Lower leg skin (tissue), 4 donors: ENCODE results near the gene PITPNC1. TPM values are rescaled to one million over a fixed set of nuclear protein-coding genes. Genes with fewer than 3 reads are reported as not detected.
"Not testable (repeated sequence)": the region's sequence is repeated elsewhere in the genome, so short reads cannot be mapped to it uniquely, and the experiment has no call there.

Experiments
- DNase-seq, 2 donors: peaks; one replicate each; pipeline ENCODE4 v3.0.0-alpha.2; 2019; ENCODE audit warnings: low spot score in 2 of 2
- H3K4me3 ChIP-seq: fragments of 200-600 bp; sonication (generic); 2 replicates; pipeline ENCODE4 v1.5.1; 2017; ENCODE audit warnings: mild to moderate bottlenecking, low read depth; ENCODE audit not compliant: poor library complexity, severe bottlenecking
- CTCF ChIP-seq, 3 donors: fragments of 450-650 bp; IDR thresholded peaks; one replicate each; pipeline ENCODE4 v1.5.1; 2016; ENCODE audit warnings: antibody characterized with exemption in 3 of 3, mild to moderate bottlenecking in 3 of 3, moderate library complexity in 2 of 3
- POLR2A ChIP-seq, 2 donors: fragments of 450-650 bp; IDR thresholded peaks; one replicate each; pipeline ENCODE4 v1.6.1; 2016 to 2017; ENCODE audit warnings: antibody characterized with exemption in 2 of 2, mild to moderate bottlenecking in 1 of 2, moderate library complexity in 1 of 2
- WGBS, 2 donors: methylation state at CpG; one replicate each; pipeline ENCODE4 v1.1.5; 2018; 5-methylcytosine and 5-hydroxymethylcytosine counted together
- intact Hi-C: fragments of 100-400 bp; cut with DNase I; formaldehyde crosslinking; loops from one replicate; pipeline ENCODE4 v1.15.0; 2023; ENCODE audit warnings: low total_unique reads
- total RNA-seq, 4 donors: library from RNA; depleted of rRNA; stranded (reverse); fragments of >200 nt; gene quantifications; one replicate each; pipeline ENCODE4 v1.1.0, GENCODE V29; 2016

Gene PITPNC1
- total RNA-seq, 4 donors from 2014 or later, result 1.7 to 8.2 (median 4.6) TPM

DNA sequence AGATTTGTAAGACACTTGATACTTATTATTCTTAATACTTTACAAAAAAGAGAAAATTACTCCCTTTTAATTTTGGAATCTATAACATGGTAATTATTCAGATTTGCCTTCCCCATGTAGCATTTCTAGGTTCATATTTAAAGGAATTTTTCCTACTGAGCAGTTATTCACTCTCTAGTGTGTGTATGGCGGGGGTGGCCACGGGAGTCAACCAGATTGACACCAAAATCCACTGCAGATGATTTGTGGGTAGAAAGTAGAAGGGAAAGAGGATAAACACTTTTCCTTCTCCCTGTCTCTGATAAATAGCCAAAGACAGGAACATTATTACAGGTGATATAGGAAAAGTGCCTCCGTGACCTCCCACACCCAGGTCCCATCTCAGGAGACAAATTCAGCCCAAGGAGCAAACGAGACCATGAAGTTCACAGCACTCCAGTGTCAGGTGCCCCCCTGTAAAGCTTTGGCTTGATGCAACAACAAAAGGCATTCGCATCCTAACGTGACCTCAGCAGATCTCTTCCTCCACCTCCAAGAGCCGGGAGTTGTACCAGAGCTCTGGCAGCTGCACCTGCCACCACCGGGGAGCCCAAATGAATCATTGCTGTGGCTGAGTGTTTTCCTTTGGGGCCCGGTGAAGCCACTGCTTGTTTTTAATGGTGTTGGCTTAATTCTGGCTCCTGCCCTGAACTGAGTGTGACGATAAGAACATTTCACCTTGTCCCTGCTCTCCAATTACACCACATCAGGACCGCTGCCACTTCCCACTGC is 248.0 kb downstream of the PITPNC1 start:
- DNase-seq, result no peak
- intact Hi-C loops, result no loop called here
- H3K4me3 ChIP-seq, result no peak overlapping the region
- TF ChIP-seq POLR2A (IDR thresholded peaks at IDR 0.05) (no peak), CTCF (IDR thresholded peaks at IDR 0.05) (no peak)
- WGBS, 2 donors, result 86 to 87% methylated on average over 11 of the region's 11 CpGs

GRCh38 chr17:67625971-67626370 is 248.9 kb downstream of the PITPNC1 start:
- 95 to 96% methylated on average over 4 of the region's 4 CpGs for WGBS, 2 donors
- TF ChIP-seq POLR2A (IDR thresholded peaks at IDR 0.05) (no peak), CTCF (IDR thresholded peaks at IDR 0.05) (no peak)
- H3K4me3 ChIP-seq, result no peak overlapping the region
- intact Hi-C loops, result no loop called here
- DNase-seq, result no peak

DNA sequence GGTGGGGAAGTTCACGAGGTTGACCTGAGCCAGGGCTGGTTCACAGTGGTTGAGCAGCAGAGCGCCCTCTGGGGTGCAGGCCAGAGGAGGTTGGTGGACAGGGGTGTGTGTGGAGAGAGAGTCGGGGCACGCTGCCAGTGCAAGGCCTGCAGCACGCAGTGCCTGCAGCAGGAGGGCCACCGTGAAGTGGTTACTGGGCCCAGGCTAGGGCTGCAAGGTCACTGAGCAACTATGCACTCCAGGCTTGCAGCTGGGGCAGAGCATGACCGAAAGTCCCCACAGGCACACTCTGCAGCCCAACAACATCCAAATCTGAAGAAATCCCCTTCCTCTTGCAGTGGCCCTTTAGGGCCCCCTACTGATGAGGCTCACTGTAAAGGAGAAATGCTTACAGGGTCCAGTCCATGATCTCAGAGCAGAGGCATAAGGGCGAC is 251.5 kb downstream of the PITPNC1 start:
- TF ChIP-seq POLR2A (IDR thresholded peaks at IDR 0.05) (no peak), CTCF (IDR thresholded peaks at IDR 0.05) (no peak)
- no peak overlapping the region for H3K4me3 ChIP-seq
- intact Hi-C loops, result no loop called here
- 71 to 93% methylated on average over 5 to 7 of the region's 8 CpGs for WGBS, 2 donors
- DNase-seq, result no peak

DNA sequence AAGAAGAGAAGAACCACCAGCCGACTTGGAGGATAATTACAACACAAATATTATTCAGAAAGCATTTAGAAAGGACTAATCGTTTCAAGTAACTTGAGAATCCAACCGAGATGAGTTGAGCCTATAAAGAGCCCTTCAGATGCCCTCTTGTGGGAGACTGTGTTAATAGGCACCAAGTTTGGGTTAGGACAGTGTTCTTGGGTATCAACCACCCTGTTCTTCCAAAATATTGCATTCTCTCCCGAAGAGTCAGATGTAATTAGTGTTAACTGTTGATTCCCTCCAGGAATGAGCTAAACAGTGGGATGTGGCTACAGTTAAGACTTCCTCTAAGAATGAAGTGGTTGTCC is 252.9 kb downstream of the PITPNC1 start:
- TF ChIP-seq CTCF (IDR thresholded peaks at IDR 0.05), result no peak
- TF ChIP-seq POLR2A (IDR thresholded peaks at IDR 0.05), result no peak
- H3K4me3 ChIP-seq, result no peak overlapping the region
- no peak for DNase-seq
- intact Hi-C loops, result no loop called here
- 13 to 16% methylated on average over 4 of the region's 4 CpGs for WGBS, 2 donors

DNA sequence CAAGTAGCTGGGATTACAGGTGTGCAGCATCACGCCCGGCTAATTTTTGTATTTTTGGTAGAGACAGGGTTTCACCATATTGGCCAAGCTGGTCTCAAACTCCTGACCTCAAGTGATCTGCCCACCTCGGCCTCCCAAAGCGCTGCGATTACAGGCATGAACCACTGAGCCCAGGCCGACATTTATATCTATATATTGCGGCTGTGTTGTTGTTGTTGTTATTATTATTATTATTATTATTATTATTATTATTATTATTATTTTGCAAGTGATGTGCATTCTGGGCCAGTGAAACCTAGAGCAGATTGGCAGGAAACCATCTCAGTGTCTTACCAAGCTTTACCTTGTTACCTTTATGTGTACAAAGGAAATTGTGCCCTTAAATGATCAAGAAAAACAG is 253.8 kb downstream of the PITPNC1 start:
- intact Hi-C loops, H3K4me3 ChIP-seq, DNase-seq: not testable (repeated sequence)
- 96 to 97% methylated on average over 7 of the region's 7 CpGs for WGBS, 2 donors

GRCh38 chr17:67632141-67632540 is 255.1 kb downstream of the PITPNC1 start:
- intact Hi-C loops, result no loop called here
- H3K4me3 ChIP-seq, result no peak overlapping the region
- DNase-seq, result no peak
- TF ChIP-seq CTCF (IDR thresholded peaks at IDR 0.05) (no peak), POLR2A (IDR thresholded peaks at IDR 0.05) (no peak)
- 83 to 89% methylated on average over 8 of the region's 8 CpGs for WGBS, 2 donors
